Natural killer cell (primary cell): ENCODE measurements around the gene LARGE1. TPM values are rescaled to one million over a fixed set of nuclear protein-coding genes. Genes with fewer than 3 reads are reported as not detected.

Experiments
- ATAC-seq, 3 donors: fragments of 150-1000 bp in 2 of 3; fragments of 200-7000 bp in 1 of 3; cut with Tn5 transposase; 1 replicate in 1 of 3; 2 replicates in 2 of 3; pipeline ENCODE4 v1.10.0; 2021; ENCODE audit warnings: mild to moderate bottlenecking in 2 of 3, moderate library complexity in 2 of 3
- DNase-seq, 2 donors: peaks; one replicate each; pipeline versions ENCODE4 v3.0.0 to v3.0.0-alpha.2; 2013 to 2021; ENCODE audit warnings: mixed read lengths in 1 of 2
- H3K27ac ChIP-seq: one replicate; pipeline ENCODE4 v1.5.1; 2013; ENCODE audit warnings: mild to moderate bottlenecking, low read length
- H3K27me3 ChIP-seq: one replicate; pipeline ENCODE4 v1.6.1; 2013; ENCODE audit warnings: low read length; ENCODE audit not compliant: control insufficient read depth, insufficient read depth
- H3K36me3 ChIP-seq: one replicate; pipeline ENCODE4 v1.6.1; 2013; ENCODE audit warnings: low read length; ENCODE audit not compliant: control insufficient read depth, insufficient read depth
- H3K4me1 ChIP-seq: one replicate; pipeline ENCODE4 v1.6.1; 2013; ENCODE audit warnings: low read length; ENCODE audit not compliant: control insufficient read depth, insufficient read depth
- H3K4me3 ChIP-seq: one replicate; pipeline ENCODE4 v1.5.1; 2013; ENCODE audit warnings: low read length
- H3K9me3 ChIP-seq: one replicate; pipeline ENCODE4 v1.6.1; 2013; ENCODE audit warnings: low read length; ENCODE audit not compliant: control insufficient read depth, insufficient read depth
- H3K27ac Mint-ChIP-seq, 2 donors: one replicate each; pipeline ENCODE4 v1.8.0; 2022; ENCODE audit warnings: mild to moderate bottlenecking in 2 of 2, mixed read lengths in 2 of 2, moderate library complexity in 1 of 2
- H3K27me3 Mint-ChIP-seq, 2 donors: one replicate each; pipeline ENCODE4 v1.8.0; 2022; ENCODE audit warnings: low read depth in 2 of 2, mixed read lengths in 2 of 2
- H3K36me3 Mint-ChIP-seq: one replicate; pipeline ENCODE4 v1.8.0; 2022; ENCODE audit warnings: mixed read lengths
- H3K4me1 Mint-ChIP-seq, 2 donors: one replicate each; pipeline ENCODE4 v1.8.0; 2022; ENCODE audit warnings: mixed read lengths in 2 of 2
- H3K4me3 Mint-ChIP-seq: one replicate; pipeline ENCODE4 v1.8.0; 2022; ENCODE audit warnings: mild to moderate bottlenecking, moderate library complexity, mixed read lengths
- H3K9me3 Mint-ChIP-seq, 2 donors: one replicate each; pipeline ENCODE4 v1.8.0; 2022; ENCODE audit warnings: mixed read lengths in 2 of 2
- WGBS: methylation state at CpG from one replicate; pipeline ENCODE4 v1.1.7; 2013; ENCODE audit warnings: missing lambda C conversion rate; ENCODE audit not compliant: insufficient coverage; 5-methylcytosine and 5-hydroxymethylcytosine counted together
- intact Hi-C: fragments of 100-400 bp; cut with micrococcal nuclease; formaldehyde crosslinking; loops from one replicate; pipeline ENCODE4 v1.14.2; 2022
- total RNA-seq, 4 donors: library from RNA; stranded (reverse); fragments of 120-200 nt in 1 of 4; gene quantifications; one replicate each; pipeline versions ENCODE4 v1.2.3 to v1.2.4, GENCODE V29; 2013 to 2022
- TF ChIP-seq, protein P1 (sequence below): fragments of 200-600 bp; IDR thresholded peaks from one replicate; pipeline ENCODE4 v1.8.0; 2022; ENCODE audit warnings: antibody characterized with exemption

LARGE1 gene
- total RNA-seq, 3 donors from 2014 or later (not counting 1 experiment from before 2014, with no cell fraction given), result 2.6 to 11.6 (median 4.1) TPM

DNA sequence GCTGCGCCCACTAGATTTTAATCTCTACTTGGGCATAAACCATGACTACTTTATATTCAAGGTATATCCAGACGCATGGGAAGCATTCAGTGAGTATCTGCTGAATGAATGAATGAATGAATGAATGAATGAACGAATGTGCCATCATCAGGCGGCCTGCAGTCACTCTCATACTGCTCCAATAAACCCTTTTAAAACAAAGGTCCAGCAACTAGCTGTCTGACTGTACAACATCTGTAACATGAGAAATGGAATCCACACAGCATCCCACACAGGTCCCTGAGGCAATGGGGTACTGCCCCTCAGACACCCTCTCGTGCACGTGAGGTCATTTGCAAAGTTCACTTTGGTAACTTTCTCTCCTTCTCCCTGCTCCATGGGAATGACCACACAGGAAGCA, 147.5 kb downstream of the LARGE1 start:
- Histone ChIP-seq H3K4me1 (no peaks in the 10 kb centered on the region), H3K9me3 (peaks cover 2% of the 10 kb centered on the region), H3K4me3 (no peak overlapping the region), H3K27me3 (no peaks in the 10 kb centered on the region), H3K27ac (no peak overlapping the region), H3K36me3 (no peaks in the 10 kb centered on the region)
- H3K4me1 Mint-ChIP-seq, result no peaks in the 10 kb centered on the region
- TF ChIP-seq, protein P1, sequence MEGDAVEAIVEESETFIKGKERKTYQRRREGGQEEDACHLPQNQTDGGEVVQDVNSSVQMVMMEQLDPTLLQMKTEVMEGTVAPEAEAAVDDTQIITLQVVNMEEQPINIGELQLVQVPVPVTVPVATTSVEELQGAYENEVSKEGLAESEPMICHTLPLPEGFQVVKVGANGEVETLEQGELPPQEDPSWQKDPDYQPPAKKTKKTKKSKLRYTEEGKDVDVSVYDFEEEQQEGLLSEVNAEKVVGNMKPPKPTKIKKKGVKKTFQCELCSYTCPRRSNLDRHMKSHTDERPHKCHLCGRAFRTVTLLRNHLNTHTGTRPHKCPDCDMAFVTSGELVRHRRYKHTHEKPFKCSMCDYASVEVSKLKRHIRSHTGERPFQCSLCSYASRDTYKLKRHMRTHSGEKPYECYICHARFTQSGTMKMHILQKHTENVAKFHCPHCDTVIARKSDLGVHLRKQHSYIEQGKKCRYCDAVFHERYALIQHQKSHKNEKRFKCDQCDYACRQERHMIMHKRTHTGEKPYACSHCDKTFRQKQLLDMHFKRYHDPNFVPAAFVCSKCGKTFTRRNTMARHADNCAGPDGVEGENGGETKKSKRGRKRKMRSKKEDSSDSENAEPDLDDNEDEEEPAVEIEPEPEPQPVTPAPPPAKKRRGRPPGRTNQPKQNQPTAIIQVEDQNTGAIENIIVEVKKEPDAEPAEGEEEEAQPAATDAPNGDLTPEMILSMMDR, result no peak
- no peaks in the 10 kb centered on the region for H3K36me3 Mint-ChIP-seq
- 79% methylated on average over 6 of the region's 6 CpGs for WGBS
- ATAC-seq (no peak), DNase-seq (no peak)
- H3K27me3 Mint-ChIP-seq, result no peaks in the 10 kb centered on the region
- H3K4me3 Mint-ChIP-seq, result no peak overlapping the region
- intact Hi-C loops, result no loop called here
- peaks cover 2 to 3% of the 10 kb centered on the region in 2 donors for H3K9me3 Mint-ChIP-seq
- H3K27ac Mint-ChIP-seq, result no peak overlapping the region

DNA sequence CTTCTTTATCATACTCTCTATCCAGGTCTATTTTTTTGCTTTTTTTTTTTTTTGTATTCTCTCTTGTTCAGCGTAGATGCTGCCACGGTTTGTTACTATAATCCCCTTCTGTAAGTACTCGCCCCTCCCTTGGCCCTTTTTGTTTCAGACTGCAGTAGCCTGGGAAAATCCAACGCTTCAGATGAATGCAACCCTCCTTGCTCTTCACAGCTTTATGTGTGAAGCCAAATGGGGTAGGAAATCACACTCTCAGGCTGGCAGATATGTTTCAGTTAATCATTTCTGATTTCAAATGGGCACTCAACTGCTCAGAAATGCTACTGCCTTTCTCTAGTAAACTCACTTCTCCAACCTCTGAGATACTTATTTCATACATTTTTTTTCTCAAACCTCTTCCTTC, 149.1 kb downstream of the LARGE1 start:
- H3K4me1 Mint-ChIP-seq, result no peaks in the 10 kb centered on the region
- WGBS, result 89% methylated on average over 4 of the region's 4 CpGs

DNA sequence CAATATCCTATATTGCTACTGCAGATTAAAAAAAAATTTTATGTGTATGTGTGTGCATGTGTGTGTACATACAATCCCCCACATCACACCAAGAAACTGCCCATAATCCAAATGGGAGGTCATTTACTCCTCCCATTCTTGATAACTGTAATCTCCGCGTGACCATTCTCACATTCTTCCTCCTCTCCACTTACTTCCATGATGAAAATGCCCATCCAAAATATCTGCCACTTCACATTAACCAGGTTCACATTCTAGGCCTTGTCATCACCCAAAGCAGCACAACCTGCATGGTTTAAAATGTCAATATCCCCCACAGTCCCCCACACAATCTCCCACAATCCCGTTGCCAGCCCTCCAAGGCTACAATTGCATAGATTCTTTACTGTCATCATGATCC, 149.6 kb downstream of the LARGE1 start:
- ATAC-seq (no peak), DNase-seq (no peak)
- no peaks in the 10 kb centered on the region for H3K36me3 Mint-ChIP-seq
- TF ChIP-seq, protein P1, result no peak
- H3K4me3 ChIP-seq, result no peak overlapping the region
- 96% methylated on average over 3 of the region's 3 CpGs for WGBS
- no peak overlapping the region for H3K27ac ChIP-seq
- intact Hi-C loops, result no loop called here
- no peaks in the 10 kb centered on the region for H3K4me1 ChIP-seq
- no peak overlapping the region for H3K27ac Mint-ChIP-seq
- H3K27me3 Mint-ChIP-seq, result no peaks in the 10 kb centered on the region
- no peaks in the 10 kb centered on the region for H3K9me3 ChIP-seq
- H3K4me3 Mint-ChIP-seq, result no peak overlapping the region
- no peaks in the 10 kb centered on the region for H3K4me1 Mint-ChIP-seq
- no peaks in the 10 kb centered on the region for H3K27me3 ChIP-seq
- H3K36me3 ChIP-seq, result no peaks in the 10 kb centered on the region
- H3K9me3 Mint-ChIP-seq, result peaks cover 2 to 8% of the 10 kb centered on the region in 2 donors

More for the DNA sequence above, 149.1 kb downstream of the LARGE1 start:
- Histone ChIP-seq H3K27me3 (no peaks in the 10 kb centered on the region), H3K4me1 (no peaks in the 10 kb centered on the region), H3K9me3 (no peaks in the 10 kb centered on the region), H3K36me3 (no peaks in the 10 kb centered on the region), H3K4me3 (no peak overlapping the region), H3K27ac (no peak overlapping the region)
- Mint-ChIP-seq H3K4me3 (no peak overlapping the region), H3K9me3 (peaks cover 2 to 4% of the 10 kb centered on the region in 2 donors), H3K36me3 (no peaks in the 10 kb centered on the region), H3K27ac (no peak overlapping the region), H3K27me3 (no peaks in the 10 kb centered on the region)
- ATAC-seq (no peak), DNase-seq (no peak)
- TF ChIP-seq, protein P1, result no peak
- intact Hi-C loops, result no loop called here

DNA sequence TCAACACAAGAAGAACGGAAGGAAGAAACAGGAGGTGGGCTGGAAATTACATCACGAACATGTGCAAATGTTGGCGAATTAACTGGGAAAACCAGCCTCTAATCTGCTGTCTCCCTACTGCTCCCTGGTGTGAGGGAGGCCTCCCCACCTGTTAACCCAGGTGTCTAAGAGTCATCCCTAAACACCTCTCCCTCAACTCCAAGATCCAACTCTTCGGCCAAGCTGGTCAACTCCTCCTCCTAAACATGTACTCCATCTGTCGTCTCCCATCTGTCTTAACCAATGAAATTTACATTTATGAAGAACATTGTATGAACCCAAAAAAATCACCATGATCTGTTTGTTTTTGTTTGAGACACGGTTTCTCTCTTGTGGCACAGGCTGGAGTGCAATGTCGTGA, 154.2 kb downstream of the LARGE1 start:
- Histone ChIP-seq H3K4me1 (no peaks in the 10 kb centered on the region), H3K27me3 (no peaks in the 10 kb centered on the region), H3K36me3 (no peaks in the 10 kb centered on the region), H3K27ac (no peak overlapping the region), H3K4me3 (no peak overlapping the region), H3K9me3 (no peaks in the 10 kb centered on the region)
- intact Hi-C loops, result no loop called here
- ATAC-seq (no peak), DNase-seq (no peak)
- H3K4me1 Mint-ChIP-seq, result no peaks in the 10 kb centered on the region
- H3K4me3 Mint-ChIP-seq, result no peak overlapping the region
- WGBS, result 87% methylated on average over 7 of the region's 7 CpGs
- no peaks in the 10 kb centered on the region for H3K27me3 Mint-ChIP-seq
- H3K36me3 Mint-ChIP-seq, result no peaks in the 10 kb centered on the region
- H3K27ac Mint-ChIP-seq, result no peak overlapping the region
- peaks cover 2 to 13% of the 10 kb centered on the region in 2 donors for H3K9me3 Mint-ChIP-seq
- TF ChIP-seq, protein P1, result no peak
